COLO829 (cell line): ENCODE measurements around the gene GAB2.
"Not testable (repeated sequence)": the region's sequence is repeated elsewhere in the genome, so short reads cannot be mapped to it uniquely, and the experiment has no call there.

Experiments
- DNase-seq: peaks from one replicate; pipeline ENCODE4 v3.0.0; 2012; ENCODE audit warnings: low spot score

The GAB2 gene

DNA sequence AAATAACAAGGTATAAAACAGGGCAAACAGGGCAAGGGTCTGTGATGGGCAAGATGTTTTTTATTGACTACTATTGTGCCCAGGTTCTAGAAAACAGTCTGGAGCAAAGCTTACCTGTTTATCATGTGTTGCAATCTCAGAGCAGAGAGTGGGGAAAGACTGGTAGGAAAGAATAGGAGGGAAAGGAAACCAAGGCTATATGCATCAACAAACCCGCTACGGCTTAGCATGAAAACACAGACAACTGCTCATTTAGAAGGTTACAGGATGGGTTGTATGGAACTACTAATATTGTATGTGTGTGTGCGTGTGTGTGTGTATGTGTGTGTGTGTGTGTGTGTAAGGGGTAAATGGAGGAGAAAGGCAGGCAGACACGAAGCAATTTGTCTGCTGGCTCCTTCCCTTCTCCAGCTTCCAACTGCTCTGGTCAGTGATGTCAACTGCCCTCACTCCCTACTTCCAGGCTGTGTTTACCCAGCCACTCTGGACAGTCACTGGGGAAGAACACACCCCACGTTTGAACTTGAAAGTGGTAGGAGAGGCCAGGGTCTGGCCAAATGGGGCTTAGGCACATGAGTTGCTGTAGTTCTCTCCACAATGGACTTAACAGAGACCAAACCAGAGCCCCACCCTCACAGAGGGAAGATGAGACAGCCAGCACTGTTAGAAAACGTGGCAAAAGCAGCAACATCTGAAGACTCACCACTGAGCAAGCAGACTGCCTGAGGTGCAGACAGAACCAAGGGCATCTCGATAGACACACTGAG lies 47.0 kb downstream of the GAB2 start:
- DNase-seq: no peak

DNA sequence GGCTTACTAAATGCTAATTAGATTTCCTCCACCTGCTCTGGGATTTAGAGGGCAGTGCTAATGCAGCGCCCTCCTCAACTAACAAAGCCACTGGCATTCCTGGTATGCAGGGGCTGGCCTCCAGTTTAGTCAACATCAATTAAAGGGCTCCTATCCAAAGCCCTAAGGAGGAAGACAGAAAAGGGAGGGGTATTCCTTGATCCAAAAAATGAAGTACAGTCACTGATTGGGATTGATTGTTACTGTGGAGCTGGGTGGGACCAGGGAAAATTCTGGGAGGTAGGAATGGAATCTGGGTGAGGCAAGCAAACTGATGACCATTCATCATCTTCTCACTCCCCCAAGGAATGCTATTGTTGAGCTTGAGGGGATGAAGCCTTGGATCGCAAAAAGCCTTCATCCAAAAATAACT lies 52.2 kb downstream of the GAB2 start:
- DNase-seq: no peak

DNA sequence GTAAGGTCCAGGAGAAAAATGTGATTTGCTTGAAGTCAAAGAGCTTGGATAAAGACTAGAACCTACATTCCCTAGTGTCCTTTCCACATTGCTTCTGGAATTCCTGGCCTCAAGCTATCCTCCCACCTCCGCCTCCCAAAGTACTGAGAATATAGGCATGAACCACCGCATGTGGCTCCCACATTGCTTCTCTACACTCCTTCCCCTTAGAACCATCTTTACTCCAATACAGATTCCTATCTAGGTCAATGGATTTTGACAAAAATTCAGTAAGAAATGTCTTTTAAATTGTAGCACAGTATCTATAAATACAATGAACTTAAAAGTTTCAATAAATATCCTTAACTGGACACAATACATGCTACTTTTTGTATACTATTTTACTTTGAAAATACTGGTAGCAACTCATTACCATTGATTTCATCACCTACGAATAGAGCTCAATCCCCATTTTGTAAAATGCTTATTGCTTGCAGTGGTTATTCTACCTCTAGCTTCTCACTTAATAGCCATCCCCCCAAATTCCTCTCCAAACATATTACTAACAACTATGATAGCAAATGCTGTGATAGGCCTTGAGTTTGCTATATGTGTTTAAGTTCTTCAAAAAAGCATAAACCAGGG lies 53.4 kb downstream of the GAB2 start:
- DNase-seq: no peak

DNA sequence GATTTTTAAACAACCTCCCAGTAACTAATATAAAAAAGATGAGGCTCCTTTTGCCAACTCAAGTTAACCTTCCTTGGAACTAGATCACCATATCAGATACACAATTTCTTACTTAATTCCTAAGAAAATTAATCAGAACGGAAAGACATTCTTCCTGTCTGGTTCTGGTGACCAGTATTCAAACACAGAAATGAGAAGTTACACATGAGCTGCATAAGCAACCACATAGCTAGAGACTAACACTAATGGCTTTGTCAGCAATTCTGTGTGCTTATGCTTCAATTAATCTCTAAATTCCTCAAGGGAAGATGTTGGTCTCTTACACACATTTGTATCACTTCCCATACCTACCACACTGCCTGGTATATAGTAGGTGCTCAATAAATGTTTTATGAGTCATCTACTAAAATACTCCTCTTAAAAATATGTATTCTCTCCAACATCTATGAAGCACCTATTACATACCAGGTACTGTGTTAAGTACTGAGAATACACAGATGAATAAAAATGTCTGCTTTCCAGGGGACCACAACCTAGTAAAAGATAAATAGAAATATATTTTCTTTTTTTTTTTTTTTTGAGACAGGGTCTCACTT lies 54.5 kb downstream of the GAB2 start:
- no peak for DNase-seq

DNA sequence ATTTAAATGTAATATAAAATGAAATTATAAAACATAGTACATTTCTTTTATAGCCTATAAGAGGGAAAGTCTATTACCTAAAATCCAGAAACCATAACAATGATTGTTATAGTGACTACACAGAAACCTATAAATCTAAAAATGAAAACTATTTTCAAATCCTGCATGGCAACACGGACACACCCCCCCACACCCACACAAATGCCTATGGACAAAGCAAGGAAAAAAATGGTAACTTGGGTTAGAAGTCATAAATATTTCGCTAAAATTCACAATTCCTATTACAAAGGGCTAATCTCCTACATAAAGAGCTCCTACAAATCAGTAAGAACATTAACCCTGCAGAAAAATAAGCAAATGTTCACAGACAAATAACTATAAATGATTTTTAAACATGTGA lies 56.4 kb downstream of the GAB2 start:
- no peak for DNase-seq

DNA sequence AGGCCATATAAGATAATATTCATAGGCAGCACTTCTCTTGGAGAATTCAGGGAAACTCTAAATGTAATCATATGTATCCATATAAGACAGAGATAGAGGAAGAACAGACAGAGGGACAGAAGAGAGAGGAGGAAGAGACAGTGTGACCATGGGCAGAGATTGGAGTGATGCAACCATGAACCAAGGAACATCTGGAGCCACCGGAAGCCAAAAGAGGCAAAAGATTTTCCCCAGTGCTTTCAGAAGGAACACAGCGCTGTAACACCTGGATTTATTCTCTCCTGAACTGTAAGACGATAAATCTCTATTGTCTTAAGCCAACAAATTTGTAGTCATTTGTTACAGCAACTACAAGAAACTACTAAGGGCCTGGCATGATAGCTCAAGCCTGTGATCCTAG lies 57.7 kb downstream of the GAB2 start:
- DNase-seq: no peak

DNA sequence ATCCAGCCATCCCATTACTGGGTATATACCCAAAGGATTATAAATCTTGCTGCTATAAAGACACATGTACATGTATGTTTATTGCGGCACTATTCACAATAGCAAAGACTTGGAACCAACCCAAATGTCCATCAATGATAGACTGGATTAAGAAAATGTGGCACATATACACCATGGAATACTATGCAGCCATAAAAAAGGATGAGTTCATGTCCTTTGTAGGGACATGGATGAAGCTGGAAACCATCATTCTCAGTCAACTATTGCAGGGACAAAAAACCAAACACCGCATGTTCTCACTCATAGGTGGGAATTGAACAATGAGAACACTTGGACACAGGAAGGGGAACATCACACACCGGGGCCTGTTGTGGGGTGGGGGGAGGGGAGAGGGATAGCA lies 59.7 kb downstream of the GAB2 start:
- not testable (repeated sequence) for DNase-seq

DNA sequence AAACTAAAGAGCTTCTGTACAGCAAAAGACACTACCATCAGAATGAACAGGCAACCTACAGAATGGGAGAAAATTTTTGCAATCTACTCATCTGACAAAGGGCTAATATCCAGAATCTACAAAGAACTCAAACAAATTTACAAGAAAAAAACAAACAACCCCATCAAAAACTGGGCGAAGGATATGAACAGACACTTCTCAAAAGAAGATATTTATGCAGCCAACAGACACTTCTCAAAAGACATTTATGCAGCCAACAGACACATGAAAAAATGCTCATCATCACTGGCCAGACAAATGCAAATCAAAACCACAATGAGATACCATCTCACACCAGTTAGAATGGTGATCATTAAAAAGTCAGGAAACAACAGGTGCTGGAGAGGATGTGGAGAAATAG lies 60.2 kb downstream of the GAB2 start:
- not testable (repeated sequence) for DNase-seq

DNA sequence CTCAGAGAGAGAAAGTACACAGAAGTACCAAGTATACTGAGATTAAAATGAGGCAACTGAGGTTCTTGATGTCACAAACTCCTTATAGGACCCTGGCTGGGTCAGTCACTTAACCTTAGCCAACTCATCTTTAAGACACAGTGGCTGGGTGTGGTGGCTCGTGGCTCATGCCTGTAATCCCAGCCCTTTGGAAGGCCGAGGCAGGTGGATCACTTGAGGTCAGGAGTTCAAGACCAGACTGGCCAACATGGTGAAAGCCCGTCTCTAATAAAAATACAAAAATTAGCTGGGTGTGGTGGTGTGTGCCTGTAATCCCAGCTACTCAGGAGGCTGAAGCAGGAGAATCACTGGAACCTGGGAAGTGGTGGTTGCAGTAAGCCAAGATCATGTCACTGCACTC lies 61.9 kb downstream of the GAB2 start:
- not testable (repeated sequence) for DNase-seq

DNA sequence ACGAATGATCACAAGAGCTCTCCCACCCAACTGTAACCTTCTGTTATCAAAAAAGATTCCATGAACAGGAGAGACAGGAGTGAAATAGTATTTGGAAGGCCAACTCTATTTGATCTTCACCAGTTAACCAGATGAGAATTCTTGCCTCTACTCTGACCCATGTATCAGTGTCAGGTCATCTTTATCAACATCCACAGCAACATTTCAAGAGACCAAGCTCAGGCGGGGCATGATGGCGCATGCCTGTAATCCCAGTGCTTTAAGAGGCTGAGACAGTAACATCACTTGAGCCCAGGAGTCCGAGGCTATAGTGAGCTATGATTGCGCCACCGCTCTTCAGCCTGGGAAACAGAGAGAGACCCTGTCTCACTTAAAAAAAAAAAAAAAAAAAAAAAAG lies 62.3 kb downstream of the GAB2 start:
- no peak for DNase-seq

DNA sequence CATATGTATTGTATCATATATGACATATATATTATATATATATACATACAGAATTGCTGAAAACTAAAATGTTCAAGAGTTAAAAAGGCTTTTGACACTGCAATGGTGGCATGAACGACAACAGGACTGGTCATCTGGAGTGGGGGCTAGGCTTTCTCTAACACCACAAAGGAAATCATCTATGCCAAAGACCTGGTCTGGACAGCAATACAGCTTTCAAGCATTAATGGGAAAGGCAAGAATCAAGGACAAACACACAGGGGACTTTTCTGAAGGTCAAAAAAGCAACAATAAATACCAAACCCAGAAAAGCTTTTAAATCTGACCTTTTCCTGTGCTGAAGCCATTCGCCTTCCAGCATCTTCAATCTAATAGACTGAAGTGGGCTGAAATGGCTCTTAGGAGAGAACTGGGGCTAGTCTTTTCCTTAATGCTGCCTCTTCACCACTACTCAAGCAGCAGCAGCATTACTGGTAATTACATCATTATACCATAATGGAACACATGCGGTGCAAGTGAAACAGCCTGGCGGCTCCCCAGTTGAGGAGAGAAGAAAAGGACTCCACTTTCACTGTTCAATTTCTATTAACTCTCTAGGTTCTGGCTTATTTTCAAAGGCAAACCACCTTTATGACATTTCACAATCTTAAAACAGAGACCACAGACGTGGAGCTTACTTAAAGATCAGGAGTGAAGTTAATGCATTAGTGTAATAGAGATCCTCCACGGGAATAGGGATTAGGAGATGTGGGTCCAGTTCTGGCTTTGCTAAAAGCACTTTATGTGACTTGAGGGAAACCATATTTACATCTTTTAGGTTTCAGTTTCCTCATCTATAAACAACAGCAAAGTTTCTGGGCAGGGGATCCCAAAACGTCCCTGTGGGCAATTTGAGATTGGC lies 63.0 kb downstream of the GAB2 start:
- no peak for DNase-seq

DNA sequence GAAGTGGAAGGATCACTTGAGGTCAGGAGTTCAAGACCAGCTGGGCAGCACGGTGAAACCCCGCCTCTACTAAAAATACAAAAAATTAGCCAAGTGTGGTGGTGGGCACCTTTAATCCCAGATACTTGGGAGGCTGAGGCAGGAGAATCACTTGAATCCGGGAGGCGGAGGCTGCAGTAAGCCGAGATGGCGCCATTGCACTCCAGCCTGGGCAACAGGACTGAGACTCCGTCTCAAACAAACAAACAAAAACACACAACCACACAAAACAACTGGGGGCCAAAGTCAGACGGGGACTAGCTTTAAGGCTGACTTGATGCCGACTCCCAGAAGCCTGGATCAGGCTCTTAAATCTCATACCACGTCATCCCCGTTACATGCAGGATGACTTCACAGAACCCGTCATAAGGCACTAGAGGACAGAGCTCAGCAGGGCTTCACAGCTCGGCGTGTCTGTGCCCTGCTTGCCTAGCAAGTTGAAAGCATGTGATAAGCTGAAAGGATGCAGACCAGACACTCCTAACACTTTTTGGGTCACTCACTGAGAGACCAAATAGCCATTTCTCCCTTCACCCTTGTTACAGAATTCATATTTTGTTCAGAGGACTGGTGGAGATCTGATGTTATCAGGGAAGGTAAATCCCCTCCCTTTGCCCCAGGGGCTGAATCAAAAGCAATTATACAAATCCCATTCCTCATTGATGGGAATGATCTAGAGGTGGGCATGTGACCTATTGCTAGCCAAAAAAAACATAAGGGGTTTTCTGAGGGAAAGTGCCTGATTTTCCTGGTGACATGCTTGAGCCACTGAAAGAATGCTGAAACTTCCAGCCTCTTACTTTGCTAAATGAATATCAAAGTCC lies 65.4 kb downstream of the GAB2 start:
- no peak for DNase-seq

DNA sequence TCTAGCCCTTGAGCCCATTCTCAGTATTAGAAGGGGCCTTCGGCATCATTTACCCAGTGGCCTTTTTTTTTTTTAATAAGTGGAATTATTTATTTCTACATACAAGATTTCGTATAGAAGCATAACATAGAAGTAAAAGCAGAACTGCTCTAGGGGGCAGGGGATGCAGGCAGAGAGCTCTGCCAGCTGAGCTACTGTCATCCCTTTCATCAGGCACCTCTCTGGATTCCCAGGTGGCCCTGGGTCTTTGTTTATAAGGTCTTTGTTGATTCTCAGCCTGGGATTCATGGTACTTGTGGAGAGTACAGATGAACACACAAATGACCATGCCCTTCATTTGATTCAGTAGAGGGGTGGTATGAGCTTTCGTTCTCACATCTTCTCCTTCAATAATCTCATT lies 66.4 kb downstream of the GAB2 start:
- DNase-seq: no peak

DNA sequence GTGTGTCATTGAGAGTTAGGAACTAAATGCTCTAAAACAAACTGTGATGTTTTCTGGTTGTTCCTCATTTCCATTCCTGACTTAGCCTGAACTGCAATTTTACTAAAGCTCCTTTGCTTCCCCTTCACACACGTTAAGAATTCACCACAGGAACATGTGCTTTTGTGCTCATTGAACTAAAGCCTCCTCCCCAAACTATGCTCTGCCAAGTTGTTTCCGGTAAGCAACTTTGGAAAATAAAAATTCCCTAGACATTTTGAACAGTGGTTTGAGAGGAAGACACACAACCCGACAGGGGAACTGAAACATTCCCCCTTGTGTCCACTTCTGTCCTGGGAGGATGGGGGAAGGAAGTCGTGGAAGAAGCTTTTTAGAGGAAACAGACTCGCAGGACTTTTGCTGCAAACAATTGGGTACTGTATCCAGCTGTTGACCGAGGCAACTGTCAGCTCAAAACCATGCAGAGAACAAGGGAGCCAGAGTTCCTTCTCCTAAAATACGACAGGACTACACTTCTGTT lies 66.9 kb downstream of the GAB2 start:
- DNase-seq: peak; percentile 22

DNA sequence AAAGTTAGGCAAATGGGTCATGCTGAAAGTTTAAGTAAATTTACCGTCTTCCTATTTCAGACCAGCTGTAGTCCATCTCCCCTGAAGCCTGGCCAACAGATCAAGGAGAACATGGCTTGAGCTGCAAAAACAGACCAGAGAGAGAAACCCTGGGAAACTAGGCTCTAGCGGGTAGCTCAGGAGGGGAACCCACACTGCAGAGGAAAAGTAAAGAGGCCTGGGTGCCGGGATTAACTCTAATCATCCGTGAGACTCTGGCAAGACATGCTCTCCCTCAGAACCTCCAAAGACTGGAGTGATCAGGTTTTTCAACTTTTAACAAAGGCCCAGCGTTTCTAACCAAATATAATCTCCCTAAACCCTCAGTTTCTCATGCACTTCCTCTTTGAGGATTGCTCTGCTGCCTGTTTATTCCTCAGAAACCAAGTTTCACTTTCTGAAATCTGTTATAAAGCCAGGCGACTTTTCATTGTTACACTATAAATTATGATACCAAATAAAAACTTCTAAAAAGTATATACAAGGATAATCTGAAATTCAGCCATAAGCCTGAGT lies 67.5 kb downstream of the GAB2 start:
- no peak for DNase-seq

DNA sequence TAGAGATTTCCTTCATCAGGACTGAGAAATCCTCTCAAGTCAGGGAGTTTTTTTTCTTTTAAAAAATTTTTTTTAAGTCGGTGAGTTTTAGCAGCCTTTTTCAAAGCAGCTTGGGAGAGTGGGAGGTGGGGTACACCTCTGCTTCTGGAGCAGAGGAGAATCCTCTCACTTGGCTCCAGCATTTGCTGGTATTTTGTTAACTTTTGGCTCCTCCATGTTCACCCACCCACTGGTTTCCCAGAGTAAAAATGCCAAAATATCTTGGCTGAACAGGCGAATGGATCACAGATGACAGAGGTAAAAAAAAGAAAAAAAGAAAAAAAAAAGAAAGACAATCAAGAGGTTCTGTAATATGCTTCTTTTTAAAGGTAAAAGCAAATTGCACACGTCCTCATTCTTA lies 68.0 kb downstream of the GAB2 start:
- no peak for DNase-seq

DNA sequence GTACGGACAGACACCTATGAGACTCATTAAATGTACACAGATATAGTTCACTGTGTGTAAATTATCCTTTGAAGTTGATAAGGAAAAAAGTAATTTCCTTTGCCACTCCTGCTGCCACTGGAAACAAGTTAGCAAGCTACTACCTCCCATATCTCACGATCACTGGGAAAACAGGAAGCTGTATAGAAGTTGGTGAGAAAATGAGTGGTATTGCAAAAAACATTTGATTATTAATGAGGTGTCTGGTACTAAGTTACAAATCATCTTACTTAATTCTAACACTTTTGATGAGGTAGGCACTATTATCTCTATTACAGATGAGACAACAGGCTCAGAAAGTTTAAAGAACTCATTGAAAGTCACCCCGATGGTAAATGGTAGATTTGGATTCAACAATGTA lies 68.5 kb downstream of the GAB2 start:
- DNase-seq: no peak

DNA sequence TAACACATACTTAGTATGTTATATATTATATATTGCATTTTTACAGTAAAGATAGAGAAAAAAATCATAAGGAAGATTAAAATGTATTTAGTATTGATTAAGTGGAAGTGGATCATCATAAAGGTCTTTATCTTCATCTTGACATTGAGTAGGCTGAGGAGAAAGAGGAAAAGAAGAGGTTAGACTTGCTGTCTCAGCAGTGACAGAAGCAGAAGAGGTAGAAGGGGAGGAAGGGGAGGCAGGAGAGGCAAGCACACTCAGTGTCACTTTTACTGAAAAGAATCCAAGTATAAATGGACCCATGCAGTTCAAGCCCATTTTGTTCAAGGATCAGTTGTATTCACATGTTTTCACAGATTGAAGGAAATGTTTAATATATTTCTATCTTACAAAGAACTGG lies 69.7 kb downstream of the GAB2 start:
- no peak for DNase-seq

DNA sequence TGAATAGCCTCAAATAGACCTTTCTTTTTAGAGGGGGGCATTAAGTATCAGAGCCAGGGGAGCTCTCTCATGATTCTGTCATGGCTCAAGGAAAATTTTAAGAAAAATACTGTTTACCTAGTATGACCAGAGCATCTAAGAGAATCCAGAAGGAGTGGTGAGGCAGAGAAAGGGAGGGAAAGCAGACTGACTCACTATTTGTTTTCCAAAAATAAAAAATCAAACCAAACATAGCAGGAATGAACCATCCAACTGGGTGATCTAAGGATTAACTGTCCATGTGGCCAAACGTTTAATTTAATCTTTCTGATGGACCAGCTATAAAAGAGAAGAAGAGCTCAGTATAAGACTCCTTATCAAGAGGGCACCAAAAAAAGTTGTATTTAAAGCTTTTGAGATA lies 70.8 kb downstream of the GAB2 start:
- no peak for DNase-seq

DNA sequence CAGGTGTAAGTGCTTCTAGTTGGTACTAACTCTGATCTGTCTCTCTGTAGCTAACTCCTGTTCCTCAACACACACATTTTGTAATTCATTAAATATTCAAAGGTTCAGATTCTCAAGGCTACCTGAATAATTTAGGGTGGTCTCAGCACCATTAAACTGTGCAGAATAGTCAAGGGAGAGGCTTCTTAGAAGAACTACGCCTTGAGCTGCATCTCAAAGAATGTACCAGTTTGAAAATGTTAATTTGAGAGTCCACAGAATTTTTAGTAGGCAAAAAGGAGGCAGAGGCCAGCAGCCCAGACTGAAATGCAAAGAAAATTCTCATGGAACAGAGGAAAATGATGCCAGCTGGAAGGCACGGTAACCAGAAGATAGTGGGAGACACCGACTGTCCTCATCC lies 72.2 kb downstream of the GAB2 start:
- DNase-seq: no peak

DNA sequence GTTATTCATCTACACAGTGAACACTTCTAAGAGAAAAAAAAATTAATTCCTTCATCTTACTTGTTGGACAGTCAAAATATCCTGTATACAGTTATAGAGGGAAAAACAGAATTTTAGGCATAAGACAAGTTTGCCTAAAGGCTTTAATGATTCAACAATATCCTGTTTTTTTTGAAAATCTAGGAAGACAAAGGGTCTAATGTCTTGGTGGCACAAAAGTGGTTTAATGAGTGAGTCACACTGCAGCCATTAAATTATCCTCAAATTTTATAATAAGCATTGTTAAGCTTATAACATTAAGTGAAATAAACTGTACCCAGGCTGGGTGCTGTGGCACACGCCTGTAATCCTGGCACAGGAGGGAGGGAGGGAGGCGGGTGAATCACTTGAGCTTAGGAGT lies 72.9 kb downstream of the GAB2 start:
- DNase-seq: peak; percentile 74
